SK-N-DZ (cell line): Measurements from ENCODE around the gene TAAR6. TPM values are rescaled to one million over a fixed set of nuclear protein-coding genes. Genes with fewer than 3 reads are reported as not detected.
"Not testable (repeated sequence)": the region's sequence is repeated elsewhere in the genome, so short reads cannot be mapped to it uniquely, and the experiment has no call there.

ENCODE experiments used
- DNase-seq: peaks from one replicate; pipeline ENCODE4 v3.0.0-alpha.2; 2015; ENCODE audit warnings: low spot score
- polyA plus RNA-seq, 2 experiments: library from polyadenylated mRNA; depleted of rRNA; stranded (reverse); fragments of >200 nt; gene quantifications; 2 replicates each; pipeline ENCODE4 v1.2.3, GENCODE V29; 2014

The TAAR6 gene
- not detected in 2 replicates for polyA plus RNA-seq (2014; cell fraction: cytosol; rRNA removed)
- polyA plus RNA-seq (2014; cell fraction: nucleus; rRNA removed), result not detected in 2 replicates

GRCh38 chr6:132570221-132570777, at the start of gene TAAR6:
Gene TAAR6, plus strand, starts transcription at chr6:132570322. Its CDS starts 0 bp downstream, at chr6:132570322.
- DNase-seq, result no peak

- DNase-seq, result no peak
Measured at GRCh38 chr6:132520953-132521352, 49.2 kb upstream of the TAAR6 start.

GRCh38 chr6:132524646-132525045, 45.5 kb upstream of the TAAR6 start:
- no peak for DNase-seq

- no peak for DNase-seq
Measured at GRCh38 chr6:132525866-132526265, 44.3 kb upstream of the TAAR6 start.

- no peak for DNase-seq
Measured at GRCh38 chr6:132526461-132526860, 43.7 kb upstream of the TAAR6 start.

- DNase-seq, result no peak
Measured at GRCh38 chr6:132527791-132528190, 42.3 kb upstream of the TAAR6 start.

GRCh38 chr6:132530293-132530974, 39.7 kb upstream of the TAAR6 start:
- peak; percentile 64 for DNase-seq

- not testable (repeated sequence) for DNase-seq
Measured at GRCh38 chr6:132534546-132534945, 35.6 kb upstream of the TAAR6 start.

GRCh38 chr6:132537145-132537544, 33.0 kb upstream of the TAAR6 start:
- DNase-seq, result no peak

GRCh38 chr6:132537977-132538376, 32.1 kb upstream of the TAAR6 start, which contains the start of gene TAAR9:
Gene TAAR9, plus strand, starts transcription at chr6:132538277. Its CDS starts 13 bp downstream, at chr6:132538290.
- no peak for DNase-seq

- no peak for DNase-seq
Measured at GRCh38 chr6:132544826-132545225, 25.3 kb upstream of the TAAR6 start.

- DNase-seq, result no peak
Measured at GRCh38 chr6:132548746-132549463, 21.2 kb upstream of the TAAR6 start.

GRCh38 chr6:132551214-132551613, 18.9 kb upstream of the TAAR6 start:
- no peak for DNase-seq

- DNase-seq, result no peak
Measured at GRCh38 chr6:132552372-132552771, 17.8 kb upstream of the TAAR6 start, which contains the start of gene TAAR8. Gene TAAR8, plus strand, starts transcription at chr6:132552672. Its CDS starts 21 bp downstream, at chr6:132552693.

GRCh38 chr6:132560087-132560486, 10.0 kb upstream of the TAAR6 start:
- not testable (repeated sequence) for DNase-seq

- DNase-seq, result no peak
Measured at GRCh38 chr6:132566404-132566803, 3.7 kb upstream of the TAAR6 start.

- DNase-seq, result no peak
Measured at GRCh38 chr6:132567566-132567965, 2.6 kb upstream of the TAAR6 start.

- no peak for DNase-seq
Measured at GRCh38 chr6:132568611-132569010, 1.5 kb upstream of the TAAR6 start.

- no peak for DNase-seq
Measured at GRCh38 chr6:132569170-132569569, 952 bp upstream of the TAAR6 start.

GRCh38 chr6:132571774-132572173, 1.7 kb downstream of the TAAR6 start:
- DNase-seq, result no peak

GRCh38 chr6:132584698-132585097, 14.6 kb downstream of the TAAR6 start:
- no peak for DNase-seq

- no peak for DNase-seq
Measured at GRCh38 chr6:132587424-132587823, 17.3 kb downstream of the TAAR6 start.
